ENCODE data around the gene SPATA33.

GRCh38 chr16:89709716-89710432 is 52.2 kb downstream of the SPATA33 start:
- TF ChIP-seq EP300 (IDR thresholded peaks at IDR 0.05; ENCODE audit: low read depth) (no peak), CTCF (IDR thresholded peaks at IDR 0.05) (no peak), POLR2AphosphoS5 (IDR thresholded peaks at IDR 0.05) (no peak), POLR2A (IDR thresholded peaks at IDR 0.05) (no peak)

Measured in transverse colon (tissue), 4 donors.